AG08395 (cell line): ENCODE results near the gene LIF.
A peak's percentile ranks its signal among the peaks of the same experiment; 100 is the strongest.

ENCODE experiments used
- DNase-seq: peaks from one replicate; pipeline ENCODE4 v3.0.0; 2012; ENCODE audit warnings: mixed read lengths, low spot score

Gene LIF

DNA sequence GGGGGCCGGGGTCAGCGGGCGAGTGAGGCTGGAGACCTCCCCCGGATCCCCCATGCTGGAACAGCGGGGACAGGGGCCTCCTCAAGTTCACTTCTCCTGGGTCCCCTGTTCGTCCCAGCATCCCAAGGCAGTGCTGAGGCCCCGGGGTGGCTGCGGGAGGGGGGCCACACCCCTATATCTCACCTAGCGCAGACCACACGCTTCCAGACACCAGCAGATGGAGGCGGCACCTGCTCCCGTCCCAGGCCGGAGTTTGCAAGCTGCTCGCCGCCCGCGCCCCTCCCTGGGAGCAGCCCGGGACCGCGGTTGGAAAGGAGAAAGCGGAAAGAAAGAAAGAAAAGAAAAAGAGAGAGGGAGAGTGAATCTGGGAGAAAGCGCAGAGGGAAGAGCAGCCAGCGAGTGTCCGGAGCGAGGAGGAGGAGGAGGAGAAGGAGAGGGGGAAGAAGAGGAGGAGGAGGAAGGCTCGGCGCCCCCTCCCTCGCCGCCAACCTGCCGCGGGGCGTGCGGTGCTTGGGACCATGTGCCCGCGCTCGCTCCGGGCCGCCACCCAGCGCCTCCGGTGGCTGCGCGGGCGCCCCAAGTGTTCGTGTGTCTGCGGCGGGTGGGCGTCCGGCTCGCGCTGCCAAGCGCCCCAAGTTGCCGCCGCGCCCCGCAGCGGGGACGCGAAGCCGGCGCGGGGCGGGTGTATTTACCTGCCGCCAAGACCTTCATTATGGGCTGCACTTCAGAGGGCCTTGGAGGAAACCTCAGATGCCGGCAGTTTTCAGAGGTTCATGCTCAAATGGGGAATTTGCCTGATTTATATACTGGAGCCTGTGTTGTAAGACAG is at the start of gene LIF:
TSS of gene LIF (minus strand) at position 775 of the 829 bp plus-strand sequence. CDS start at position 711, 64 bp downstream.
- DNase-seq: no peak

DNA sequence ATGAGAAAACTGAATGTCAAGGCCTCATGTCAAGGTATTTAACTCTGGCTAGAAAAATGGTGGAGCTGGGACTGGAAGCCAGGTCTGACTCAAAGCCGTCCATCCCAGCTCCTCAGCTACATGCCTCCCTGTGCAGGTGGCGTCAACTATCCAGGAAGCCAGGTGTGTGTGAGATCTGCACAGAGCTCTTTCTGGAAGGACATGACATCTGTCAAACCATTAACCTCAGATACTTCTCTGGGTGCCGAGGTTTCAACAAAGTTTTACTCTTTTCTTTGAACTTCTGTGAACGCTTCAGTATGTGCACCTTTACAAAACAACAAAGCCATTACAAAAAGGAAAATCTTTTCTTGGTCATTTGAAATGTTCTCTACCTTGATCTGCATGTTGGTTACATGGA is 49.8 kb upstream of the LIF start:
- DNase-seq: no peak

DNA sequence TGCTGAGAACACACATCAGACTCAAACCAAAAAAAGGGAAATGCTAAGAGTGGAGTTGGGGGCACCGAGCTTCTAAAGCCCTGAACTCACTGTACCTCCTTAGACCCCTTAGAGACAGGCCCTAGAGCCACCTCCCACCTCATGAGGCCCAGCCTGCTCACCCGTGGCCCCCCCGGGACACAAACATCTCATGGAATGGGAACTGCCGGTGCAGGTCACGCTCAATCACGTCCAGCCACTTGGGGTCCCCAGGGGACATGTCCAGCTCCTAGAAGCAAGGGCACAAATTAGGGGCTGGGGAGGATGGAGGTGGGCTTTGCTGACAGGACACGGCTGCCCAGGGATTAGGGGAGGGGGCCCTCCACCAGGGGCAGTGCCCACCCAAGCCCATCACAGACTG is 49.0 kb upstream of the LIF start:
- DNase-seq: no peak

DNA sequence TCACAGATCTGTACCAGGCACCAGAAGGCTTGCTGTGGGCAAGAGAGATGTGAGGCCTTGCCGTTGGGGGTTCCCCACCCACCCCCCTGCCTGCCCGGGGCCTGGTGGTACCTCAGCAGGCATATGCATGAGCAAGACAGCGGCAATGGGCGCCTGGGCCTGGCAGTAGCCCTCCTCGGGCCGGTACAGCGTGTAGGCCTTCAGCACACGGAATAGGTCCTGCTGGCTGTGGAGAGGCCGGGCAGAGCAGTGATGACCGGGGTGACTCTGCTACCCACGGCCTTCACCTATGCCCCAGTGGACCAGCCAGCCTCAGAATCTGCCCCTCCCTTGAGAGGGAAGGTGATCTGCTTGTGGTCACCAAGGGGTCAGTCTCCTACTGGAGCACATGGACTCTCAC is 48.3 kb upstream of the LIF start:
- no peak for DNase-seq

DNA sequence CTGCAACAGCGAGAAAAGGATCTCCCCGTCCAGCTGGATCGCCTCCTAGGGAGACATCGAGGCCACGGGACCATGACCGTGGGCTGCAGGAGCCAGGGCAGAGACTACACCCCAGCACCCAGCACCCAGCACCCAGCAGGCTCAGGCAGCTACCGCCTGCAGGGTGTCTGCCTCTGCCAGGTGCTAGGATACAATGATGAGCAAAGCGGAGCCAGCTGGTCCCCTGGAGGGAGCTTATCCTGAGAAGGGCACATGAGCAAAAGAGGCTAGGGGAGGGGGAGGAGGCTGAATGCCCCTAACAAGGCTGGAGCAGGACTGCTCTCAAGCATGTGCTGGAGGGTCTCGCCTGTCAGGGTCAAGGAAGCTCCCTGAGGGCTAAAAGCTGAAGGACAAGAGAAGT is 47.5 kb upstream of the LIF start:
- DNase-seq: no peak

DNA sequence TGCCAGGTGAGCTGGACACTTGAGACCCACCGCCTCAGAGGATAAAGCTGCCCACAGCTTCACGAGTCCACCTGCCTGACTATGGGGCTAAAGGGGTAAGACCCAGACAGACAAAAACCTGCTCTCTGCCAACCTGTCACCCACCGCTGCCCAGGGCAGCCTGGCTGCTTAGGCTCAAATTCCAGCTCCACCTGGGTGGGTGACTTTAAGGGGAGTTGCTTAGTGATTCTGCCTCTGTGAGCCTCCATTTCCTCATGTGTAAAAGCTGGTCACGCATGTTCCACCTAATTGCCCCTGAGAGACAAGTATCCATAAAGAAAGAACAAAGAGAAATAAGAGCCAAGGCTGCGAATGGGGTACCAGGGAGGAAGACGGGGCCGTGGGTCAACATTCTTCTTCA is 46.5 kb upstream of the LIF start:
- no peak for DNase-seq

DNA sequence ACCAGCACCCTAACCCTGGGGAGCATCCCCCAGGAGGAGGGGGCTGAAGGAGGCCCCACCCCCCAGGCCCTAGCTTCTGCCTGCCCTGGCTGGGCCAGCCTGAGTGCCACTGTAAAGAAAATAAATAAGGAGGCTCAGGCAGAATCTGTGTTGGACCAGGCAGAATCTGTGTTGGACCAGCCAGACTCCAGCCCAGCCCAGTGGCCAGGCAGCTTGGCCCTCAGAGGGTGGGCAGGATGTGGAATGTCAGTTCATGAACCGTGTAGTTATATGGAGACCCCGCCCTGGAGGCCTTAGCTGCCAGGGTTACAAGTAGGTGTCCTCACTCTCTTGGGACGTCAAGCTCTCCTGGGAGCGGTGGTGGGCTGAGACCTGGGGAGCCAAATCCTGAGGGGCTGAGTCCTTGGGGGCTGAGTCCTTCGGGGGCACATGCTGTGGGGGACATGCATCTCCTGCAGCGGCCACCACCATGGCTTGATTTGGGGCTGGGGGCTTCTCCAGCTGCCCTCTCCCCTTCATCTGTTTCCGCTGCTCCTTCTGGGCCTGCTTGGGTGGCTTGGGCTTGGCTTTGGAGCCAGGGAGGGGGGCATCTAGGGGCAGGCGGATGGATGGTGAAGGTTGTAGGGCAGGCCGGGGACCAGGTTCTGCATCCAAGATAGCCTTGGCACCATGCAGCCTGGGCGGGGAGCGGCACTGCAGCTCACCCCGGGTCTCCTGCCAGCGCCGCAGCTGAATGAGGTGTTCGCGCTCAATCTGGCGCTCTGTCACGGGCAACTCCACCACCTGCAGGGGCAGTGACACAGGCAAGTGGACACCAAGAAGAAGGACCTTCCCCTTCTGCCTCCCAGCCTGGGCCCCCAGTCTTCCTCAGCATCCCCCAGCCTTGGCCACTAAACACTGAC is 45.8 kb upstream of the LIF start:
- no peak for DNase-seq

DNA sequence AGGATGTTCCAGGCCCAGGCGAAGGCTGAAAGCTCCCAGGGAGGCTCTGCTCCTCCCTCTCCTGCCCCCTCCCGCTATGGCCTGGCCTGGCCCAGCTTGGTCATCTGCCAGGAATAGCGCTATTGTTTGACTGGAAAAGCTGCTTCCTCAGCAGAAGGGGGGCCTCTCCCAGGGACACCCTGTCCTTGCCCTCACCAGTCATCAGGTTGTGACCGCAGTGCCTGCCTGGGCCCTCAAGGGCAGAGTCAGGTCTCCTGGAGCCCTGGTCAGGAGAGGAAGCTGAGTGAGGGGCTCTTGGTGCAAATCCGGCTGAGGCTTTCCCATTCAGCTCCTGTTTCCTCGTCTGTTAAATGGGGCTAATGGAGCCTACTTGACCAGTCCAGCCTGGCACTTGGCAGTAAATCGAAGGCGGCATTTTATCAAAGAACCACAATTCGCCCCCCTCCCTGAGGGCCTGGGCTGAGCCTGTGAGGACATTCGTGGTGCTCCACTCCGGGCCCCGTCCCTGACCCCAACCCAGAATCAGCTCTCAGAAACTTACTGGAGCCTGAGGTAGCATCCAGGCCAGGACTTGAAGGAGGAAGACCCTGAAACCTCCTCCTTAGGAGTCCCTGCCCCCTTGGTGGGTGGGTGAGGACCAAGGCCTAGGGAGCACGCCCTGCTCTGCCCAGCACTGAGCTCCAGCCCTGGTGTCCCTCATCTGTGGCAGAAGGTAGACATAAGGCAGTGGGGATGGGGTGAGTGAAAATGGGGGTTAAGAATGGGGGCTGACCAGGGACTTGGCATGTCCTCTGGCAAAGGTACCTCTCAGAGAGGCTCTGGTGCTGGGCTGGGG is 44.7 kb upstream of the LIF start:
- DNase-seq: peak; percentile 62

DNA sequence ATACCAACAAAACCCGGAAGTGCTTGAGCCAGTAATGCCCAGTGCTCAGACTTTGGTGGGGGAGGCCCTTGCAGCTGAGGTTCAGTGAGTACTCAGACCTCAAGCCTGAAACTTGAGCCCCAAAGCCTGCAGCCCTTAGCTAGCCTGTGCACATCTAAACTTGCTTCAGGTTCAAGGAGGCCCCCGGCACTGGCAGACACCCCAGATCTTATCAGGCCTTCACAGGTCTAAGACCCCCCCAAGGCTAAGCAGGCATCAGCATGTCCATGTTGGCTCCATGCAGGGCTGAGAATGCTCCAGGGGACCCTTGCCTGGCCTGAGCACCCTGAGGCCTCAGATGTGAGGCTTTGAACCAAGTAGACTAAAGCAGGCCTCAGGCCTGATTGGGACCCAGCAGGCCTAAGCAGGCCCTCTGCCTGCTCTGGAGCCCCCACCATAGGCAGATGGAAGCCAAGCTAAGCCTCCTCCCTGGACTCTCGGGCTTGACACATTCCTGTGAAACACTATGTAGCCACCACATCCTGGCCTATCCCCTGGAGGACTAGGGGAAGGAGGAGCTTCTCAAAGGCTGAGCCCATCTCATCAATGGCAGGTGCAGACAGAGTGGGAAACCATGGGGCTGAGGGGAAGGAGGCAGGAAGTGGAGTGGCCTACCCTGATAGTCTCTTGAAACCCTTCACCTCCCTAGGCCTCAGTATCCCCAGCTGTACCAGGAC is 43.9 kb upstream of the LIF start:
- DNase-seq: peak; percentile 66

DNA sequence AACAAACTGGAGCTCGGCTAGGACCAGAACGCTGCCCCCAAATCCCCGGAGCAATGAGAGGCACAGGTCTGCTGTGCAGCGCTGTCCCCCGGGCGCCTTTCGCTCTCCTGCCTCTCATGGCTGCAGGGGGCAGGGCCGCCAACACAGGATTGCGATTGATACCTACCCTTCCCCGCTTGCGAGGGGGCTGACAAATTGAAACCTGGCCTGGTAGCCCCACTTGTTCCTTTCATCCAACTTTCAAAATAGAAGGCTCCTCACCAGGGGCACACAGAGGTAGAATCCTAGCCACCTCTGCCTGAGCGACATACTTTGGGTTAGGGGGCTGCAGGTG is 43.4 kb upstream of the LIF start:
- no peak for DNase-seq

DNA sequence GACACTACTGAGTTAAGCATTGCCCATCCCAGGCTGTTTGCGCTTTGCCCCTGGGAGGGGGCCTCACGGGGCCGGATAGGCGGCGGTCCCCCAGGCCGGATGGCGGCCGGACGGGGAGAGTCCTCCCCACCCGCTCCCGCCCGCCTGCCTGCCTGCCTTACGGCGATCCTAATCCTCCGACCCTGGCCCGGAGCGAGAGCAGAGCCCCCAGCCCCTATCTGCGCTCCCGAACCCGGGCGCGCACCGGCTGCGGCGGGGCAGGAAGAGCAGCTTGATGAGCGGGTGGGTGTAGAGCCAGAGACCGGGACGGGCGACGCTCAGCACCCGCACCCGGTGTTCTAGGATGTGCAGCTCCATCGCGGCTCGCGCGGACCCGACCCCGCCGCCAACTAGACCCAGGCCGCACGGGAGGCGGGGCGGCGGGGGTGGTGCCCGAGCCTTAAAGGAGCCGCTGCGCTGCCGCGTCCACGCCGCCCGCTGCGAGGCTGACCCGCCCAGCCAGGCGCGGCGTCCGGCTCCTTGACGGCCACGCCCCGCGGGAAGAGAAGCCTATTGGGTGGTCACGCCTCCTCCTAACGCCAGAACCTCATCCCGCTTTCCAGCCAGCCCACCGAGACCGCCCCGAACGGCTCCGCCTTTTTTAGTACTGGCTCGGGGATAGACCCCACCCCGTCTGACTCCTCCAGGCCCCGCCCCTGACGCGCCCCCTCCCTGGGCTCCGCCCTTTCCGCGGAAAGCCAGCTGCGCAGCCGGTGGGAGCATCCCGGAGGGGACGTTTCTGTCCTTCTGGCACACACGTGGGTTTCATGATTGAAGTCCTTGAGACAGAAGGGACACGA is 42.8 kb upstream of the LIF start, which contains the start of gene CASTOR1:
TSS of gene CASTOR1 (minus strand) at position 365 of the 839 bp plus-strand sequence. CDS start at position 357, 8 bp downstream.
- DNase-seq: peak; percentile 100

DNA sequence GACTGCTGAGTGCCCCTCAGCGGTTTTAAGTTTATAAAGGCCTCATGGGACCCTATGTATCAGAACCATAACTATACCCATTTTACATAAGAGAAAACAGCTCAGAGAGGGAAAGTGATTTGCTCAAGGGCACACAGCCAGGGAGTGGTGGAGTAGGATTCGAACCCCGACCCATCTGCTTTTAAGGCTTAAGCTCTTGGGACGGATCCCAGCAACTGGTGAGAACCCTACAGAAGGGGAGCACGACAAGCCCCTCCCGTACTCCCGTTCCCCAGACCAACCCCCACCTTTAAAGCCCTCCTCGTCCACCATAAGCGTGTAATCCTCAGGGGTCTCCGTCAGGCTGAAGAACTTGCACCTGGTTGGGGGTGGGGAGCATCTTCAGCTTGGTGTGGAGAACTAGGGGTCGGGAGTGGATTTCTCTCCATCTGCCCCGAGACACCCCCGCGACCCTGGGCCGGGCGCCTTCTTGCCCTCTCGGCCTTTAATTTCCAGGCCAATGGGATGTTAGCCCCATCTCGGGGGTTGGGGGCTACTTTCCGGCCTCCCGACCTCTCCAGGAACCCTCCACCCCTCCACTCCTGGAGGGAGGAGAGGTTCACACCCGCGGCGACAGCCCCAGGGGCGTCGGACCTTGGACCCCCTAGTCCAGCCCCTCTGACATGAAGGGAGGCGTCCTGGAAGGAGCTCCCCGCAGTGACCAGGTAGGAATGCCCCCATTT is 42.0 kb upstream of the LIF start:
- no peak for DNase-seq

DNA sequence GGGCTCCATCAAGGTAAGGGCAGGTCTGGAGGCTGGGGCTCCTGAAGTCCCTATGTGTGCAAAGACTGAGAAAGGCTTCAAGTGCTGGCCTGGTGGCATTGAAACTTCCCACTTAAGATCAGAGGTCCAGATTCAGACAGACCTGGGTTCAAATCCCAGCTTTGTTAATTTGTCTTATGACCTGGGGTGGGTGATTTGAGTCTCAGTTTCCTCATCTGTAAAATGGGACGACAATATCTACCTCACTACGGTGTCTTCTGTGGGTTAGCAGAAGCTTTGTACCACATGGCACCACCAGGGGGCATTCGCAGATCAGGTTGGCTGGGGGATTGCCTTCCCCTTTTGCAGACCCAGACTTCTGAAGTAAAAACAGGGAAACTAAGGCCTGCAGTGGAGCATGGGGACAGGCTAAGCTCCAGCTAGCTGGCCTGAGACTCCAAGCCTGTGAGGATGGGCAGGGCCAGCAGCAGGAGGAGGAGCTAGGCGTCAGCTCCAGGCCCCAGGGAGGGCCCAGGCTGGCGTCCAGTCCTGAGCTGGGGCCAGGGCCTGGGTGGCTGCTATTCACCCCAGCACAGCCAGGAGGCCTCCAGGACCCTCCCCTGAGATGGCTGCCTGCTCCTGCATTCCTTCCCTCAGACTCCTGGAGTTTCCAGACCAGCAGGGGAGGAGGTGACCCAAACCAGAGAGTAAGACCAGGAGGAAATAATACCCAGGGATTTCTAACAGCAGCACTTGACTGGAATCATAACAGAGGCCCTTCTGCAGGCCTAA is 41.3 kb upstream of the LIF start:
- peak; percentile 92 for DNase-seq

DNA sequence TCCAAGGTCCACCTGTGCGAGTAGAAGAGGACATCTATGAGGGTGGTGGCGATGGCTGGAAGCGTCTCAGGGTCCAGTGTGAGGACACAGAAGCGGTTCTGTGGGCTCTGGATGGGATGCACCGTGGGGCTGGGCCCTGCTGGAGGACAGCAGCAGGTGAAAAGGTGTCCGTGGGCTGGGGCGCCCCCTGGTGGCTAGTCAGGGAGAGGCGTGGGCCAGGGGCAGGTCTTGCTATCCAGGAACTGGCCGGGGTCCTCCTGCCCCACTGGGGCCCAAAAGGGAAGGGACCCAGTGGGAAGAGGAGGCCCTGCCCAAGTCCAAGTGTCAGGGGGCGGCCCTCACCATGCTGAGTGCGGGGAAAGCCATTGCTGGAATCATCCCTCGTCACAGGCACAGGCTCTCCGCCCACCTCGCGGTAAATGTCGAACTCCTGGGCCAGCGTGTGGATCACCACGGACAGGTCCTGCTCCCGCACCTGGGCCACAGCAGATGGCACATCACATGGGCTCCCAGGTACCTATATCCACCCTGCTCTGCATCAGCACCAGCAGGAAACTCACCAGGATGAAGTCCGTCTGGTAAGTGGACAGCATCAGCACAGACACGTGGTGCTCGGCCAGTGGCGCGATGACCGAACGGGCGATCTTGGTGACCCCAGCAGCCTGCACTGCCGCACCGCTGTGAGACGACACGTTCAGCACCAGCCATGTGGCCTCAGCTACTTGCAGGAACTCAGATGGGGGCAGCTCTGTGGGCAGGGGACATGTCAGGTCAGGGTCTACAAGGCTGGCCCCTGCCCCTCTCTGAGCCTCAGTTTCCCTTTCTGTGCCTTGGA is 40.5 kb upstream of the LIF start:
- peak; percentile 50 for DNase-seq

DNA sequence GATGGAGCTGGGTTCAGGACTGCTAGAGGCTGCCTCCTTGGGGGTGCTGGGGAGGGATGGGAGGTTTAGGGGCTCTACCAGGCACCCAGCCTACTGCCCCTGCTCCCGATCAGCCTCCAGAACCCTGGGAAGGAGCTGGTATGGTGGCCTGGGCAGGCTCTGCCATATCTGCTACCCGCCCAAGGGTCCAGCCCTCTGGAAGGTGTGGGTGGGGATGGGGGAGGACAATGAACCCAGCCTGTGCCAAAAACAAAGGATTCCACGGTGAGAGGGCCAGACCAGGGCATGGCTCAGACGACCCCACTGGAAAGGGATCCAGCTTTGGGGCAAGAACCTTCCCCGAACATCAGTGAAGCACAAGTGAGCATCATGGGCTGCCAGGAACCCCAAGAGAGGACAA is 39.8 kb upstream of the LIF start:
- DNase-seq: no peak

DNA sequence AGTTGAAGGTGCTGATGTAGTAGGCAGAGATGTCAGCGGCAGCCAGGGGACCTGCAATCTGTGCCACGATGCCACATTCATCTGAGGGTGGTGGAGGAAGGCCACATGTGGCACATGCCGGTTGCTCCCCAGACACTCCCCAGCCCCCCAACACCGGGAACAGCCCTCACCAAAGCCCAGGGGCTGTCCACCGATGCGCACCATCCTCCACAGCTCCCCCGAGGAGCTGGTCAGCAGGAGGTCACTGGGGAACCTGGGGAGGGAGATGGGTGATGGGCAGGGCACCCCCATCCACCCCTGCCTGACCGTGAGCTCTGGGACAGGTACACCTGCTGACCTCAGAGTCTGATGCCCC is 39.3 kb upstream of the LIF start:
- no peak for DNase-seq

DNA sequence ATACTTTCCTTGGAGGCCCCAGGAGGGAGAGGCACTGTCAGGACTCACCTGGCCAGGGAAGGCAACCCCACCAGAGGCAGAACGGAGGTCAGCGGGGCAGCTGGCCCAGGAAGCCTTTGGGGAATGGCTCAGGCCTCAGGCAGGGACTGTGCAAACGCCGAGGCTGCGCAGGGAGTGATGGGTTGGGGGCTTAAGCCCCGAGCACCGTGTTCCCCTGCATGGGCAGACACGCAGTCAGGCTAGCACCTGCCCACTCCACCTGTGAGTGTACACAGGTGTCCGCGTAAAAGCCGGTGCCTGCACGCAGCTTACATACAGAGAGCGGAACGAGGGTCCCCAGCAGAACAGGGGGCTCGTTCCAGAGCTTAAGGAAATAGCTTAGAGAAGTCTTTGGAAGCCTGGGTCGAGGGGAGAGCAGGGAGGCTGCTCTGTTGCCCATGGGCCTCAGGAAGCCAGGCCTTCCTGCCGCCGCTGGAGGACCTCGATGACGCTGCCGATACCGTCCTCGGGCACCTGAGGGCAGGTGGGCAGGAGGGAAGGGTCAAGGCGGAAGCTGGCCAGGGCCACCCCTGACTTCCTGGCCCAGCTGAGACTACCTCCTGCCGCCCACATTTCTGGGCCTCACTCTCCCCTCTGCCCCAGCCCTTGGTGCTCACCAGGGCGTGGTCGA is 38.8 kb upstream of the LIF start:
- no peak for DNase-seq

DNA sequence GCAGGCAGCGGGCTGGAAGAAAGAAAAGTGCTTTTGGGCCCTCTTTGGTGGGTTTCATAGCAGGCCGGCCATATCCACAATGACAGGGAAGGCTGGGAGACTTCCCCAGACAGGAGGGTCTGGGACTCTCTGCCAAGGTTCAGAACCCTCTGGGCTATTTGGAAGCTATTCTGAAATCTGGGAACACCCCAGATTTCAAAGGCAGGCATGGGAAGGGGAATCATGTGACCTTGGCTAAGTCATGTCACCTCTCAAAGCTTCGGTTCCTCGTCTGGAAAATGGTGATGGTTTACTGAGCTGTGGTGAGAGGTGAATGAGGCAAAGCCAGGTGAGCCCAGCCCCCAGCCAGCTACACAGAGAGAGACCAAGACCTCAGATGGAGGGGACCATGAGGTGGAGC is 38.1 kb upstream of the LIF start:
- no peak for DNase-seq
